ENCODE data around the gene RBM38.
"Not testable (repeated sequence)": the region's sequence is repeated elsewhere in the genome, so short reads cannot be mapped to it uniquely, and the experiment has no call there.

The RBM38 gene

DNA sequence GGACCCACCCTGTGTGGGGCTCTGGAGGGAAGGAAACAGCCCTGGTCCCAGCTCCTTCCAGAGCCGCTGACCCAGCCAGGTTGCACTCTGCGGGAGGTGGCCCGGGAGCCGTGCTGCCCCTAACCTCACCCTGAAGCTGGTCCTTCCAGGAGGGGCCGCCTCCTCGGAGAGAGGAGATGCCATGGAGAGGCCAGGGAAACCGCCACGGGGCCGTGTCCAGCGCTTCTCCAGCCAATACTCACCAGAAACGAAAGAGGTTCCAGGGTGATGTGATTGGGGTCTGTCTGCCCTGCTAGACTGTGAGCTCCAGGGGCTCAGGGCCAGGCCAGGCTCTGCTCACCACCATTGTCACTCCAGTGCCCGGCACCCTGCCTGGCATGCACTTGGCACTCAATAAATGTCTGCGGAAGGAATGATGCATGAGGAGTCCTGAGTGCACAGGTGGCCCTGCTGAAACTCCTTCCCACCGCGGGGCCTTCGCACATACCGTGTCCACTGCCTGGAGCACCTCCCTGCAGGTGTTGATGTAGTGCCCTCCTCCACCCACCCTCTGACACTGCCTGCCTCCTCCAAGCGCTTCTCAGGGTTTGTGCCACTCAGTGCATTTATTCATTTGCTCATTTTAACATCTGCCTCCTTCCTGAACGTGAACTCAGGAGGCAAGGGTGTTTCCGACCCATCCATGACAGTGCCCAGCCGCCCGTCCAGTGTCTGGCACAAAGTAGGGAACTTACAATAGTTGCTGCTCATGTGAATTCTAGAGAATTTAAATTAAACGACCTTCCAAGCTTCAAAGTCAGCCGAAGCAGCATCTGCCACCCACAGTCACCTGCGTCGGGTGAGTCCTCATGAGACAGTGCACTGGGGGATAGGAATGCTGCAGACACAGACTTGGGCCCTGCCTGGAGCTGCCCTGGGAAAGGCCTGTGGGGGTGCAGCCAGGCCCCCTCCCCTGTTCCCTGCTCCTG, 30.3 kb downstream of the RBM38 start:
- DNase-seq = no peak

GRCh38 chr20:57422254-57422653, 31.1 kb downstream of the RBM38 start:
- DNase-seq = no peak

GRCh38 chr20:57425150-57426013, 34.2 kb downstream of the RBM38 start:
- DNase-seq = peak; percentile 88

- DNase-seq = peak; percentile 89
These were observed 35.1 kb downstream of the RBM38 start for GRCh38 chr20:57426271-57426689.

DNA sequence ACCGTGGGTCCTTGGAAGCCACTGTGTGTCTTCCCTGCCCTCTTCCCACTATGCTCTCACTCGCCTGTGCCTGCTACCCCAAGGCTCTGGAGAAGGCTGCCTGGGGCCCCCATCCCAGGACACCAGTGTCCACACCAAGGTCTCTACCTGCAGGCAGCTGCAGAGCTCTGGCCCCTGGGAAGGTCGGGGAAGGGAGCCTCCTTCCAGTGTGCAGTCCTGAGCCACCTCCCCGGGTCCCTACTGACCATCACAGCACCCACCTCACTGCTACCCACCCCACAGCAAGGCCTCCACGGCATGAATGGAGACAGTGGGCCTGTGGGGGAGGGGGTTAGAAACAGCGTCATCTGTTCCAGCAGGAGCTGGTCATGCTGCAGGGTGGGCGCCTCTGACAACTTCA, 35.6 kb downstream of the RBM38 start:
- DNase-seq = no peak

DNA sequence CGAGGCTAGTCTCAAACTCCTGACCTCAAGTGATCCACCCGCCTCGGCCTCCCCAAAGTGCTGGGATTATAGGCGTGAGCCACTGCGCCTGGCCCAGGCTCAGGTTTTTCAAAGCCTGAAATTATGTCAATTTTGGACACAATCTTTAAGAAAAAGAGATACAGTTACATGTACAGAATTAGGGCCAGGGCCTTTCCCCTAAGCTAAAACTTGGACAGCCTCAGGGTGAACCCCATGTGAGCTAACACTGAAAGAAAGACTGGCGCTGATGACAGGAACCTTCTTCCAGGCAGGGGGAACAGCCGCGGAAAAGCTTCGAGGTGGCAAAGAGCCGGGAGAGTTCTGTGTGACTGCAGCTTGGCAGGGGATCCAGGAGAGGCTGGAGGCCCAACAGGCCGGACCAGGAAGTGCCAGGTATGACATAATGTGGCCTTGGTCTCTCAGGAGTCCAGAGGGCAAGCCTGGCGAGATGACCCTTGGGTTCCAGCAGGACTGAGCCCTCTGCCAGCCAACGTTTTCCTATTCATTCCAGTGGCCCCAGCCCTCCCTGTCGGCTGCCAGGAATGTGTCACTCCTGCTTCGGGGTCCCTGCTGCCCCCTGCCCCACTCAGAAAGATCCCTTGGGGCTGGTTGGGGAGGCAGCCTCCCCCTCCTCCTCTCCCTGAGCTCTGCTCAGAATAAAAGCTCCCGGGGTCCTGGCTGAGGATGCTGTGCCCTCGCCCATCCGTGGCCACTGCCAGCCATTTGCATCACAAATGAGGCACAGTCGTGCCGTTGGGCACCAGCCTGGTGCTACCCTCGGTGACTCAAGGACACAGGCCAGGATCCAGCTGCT, 37.3 kb downstream of the RBM38 start:
- no peak for DNase-seq

GRCh38 chr20:57429159-57429496, 37.9 kb downstream of the RBM38 start:
- DNase-seq = no peak

DNA sequence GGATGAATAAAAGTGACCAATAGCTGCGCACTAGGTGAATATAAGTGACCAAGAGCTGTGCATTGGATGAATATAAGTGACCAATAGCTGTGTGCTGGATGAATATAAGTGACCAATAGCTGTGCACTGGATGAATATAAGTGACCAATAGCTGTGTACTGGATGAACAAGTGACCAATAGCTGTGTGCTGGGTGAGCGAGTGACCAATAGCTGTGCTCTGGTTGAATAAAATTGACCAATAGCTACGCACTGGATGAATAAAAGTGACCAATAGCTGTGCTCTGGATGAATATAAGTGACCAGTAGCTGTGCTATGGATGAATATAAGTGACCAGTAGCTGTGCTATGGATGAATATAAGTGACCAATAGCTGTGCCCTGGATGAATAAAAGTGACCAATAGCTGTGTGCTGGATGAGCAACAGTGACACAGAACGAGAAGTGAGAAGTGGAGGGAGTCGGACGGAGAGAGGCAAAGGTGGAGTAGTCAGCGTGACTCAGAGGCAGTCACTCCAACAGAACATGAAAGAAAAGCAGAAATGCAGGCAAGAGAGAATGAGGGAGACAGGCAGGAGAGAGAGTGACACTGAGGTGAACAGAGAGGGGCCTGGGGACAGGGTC, 38.5 kb downstream of the RBM38 start:
- no peak for DNase-seq

GRCh38 chr20:57430201-57430596, 39.0 kb downstream of the RBM38 start:
- not testable (repeated sequence) for DNase-seq

DNA sequence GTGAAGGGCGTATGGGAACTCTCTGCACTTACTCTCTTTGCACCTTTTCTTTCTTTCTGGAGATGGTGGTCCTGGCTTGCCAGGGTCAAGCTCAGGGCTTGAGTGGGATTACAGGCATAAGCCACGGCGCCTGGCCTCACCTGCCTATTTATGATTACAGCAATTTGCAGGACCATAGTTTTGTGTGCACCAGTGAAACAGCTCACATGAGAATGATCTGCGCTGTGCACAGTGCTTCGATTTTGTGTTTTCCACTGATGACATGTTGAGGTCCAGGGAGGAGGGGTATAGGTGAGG, 40.3 kb downstream of the RBM38 start:
- DNase-seq = no peak

- no peak for DNase-seq
These were observed 41.3 kb downstream of the RBM38 start for GRCh38 chr20:57432480-57432861.

DNA sequence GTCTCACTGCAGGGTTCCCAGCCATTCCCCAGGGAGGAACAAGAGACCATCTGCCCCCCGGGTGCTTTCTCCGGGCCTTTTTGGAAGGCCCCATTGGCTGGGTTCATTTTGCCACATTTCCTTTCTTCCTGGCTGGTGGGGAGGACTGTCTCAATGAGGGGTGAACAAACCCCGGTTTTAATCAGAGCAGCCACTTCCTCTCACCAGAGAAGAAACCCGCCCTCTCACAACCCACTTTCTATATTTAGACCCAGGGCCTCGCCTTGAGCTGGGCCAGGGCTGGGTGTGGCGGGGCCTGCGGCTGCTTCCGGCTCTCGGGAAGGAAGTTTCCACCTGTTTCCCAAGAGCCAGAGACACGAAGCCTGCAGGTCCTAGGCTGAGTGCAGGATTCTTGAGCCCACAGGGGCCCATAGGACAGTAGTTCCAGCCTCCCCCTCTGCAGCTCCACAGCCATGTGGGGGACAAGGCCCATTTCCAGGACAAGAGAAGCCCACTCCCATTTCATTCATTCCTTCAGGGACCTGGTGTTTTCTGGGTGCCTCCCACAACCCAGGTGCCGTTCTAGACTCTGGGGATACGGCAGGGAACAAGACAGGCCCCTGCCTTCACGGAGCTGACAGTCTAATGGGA, 41.8 kb downstream of the RBM38 start:
- peak; percentile 69 for DNase-seq

GRCh38 chr20:57433657-57434389, 42.6 kb downstream of the RBM38 start:
- no peak for DNase-seq

- DNase-seq = no peak
These were observed 43.1 kb downstream of the RBM38 start for GRCh38 chr20:57434390-57434700.

GRCh38 chr20:57435105-57435497, 43.9 kb downstream of the RBM38 start:
- peak; percentile 70 for DNase-seq

DNA sequence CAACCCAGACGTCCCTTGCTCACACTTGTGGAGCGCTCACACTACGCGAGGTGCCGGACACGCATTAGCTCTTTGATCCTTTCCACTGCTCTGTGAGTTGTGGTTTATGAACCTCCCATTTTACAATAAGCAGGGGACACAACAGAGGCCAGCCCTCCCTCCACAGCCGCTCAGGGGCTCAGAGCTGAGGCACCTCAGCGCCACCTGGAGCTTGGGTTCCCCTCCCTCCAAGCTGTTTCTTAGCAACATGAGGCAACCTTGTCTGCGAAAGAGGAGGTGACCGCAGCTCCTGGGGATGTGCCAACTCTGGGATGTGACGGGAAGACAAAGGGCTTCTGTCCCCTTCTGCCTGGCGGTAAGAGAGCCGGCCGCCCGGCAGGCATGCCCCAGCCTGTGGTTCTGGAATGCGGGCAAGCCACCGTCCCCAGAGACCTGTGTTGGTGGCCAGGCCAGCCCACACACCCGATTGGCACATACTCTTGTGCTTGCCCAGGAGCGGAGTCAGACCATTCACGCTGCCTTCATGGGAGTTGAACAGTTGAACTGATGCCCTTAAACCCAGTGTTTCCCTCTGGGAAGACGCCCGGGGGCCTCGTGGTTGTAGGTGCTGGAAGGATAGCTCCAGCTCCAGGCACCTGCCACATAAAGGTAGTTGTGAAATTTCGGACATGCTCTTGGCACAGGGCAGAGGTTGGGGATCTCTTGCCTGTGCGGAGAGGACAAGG, 44.5 kb downstream of the RBM38 start:
- DNase-seq = peak; percentile 95

DNA sequence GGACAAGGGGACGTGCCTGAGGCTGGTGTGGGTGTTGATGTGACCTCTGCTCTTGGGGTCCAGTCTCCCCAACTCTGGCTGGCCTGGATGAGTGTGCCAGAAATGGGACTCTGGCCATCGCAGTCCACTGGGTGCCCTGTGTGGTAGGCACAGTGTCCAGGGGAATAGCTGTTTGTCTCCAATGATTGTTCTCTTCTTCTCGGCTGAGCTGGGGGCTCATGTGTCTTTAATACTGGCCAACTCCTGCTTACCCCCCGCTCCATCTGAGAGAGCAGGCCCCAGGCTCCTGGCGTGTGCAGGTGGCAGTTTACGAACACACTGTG, 45.0 kb downstream of the RBM38 start:
- no peak for DNase-seq

GRCh38 chr20:57437267-57437666, 46.1 kb downstream of the RBM38 start:
- no peak for DNase-seq

GRCh38 chr20:57437672-57438330, 46.6 kb downstream of the RBM38 start:
- peak; percentile 10 for DNase-seq

DNA sequence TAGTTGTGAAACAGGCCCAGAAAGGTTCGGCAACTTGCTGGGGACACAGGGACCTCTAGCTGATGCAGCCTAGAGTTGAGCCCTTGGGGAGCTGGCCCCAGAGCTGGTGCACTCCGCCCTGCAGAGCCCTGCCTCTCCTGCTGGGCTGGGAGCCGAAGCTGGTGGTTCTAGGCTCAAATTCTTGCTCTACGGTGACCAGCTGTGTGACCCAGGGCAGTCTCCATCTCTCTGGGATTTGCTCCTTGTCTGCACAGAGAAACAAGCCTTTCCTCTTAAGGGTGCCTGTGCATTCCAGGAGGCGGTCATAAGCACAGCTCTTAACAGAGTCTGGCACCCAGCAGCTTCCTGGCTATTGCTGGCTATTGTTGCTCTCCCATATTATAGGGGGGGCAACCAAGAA, 47.4 kb downstream of the RBM38 start:
- no peak for DNase-seq

DNA sequence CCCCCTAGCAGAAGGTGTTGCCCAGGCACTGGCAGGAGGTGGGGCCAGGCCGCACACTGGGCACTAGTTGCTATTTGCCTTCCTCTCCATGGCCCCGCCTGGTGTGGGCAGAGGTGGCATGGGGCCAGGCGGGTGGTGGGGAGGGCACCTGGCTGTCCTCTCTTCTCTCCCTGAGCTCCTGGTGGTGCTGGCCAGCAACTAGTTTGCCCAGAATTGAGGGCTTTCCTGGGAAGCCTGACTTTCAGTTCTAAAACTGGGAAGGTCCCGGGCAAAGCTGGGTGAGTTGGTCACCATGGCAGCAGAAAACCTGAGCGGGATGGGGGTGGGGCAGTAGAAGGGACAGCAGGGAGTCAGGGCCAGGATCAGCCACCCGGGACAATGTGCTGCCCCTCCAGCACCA, 48.2 kb downstream of the RBM38 start:
- no peak for DNase-seq

Measured in NCI-H2171 treated with DMSO at 0.1 percent for 48 hours (cell line).